ENCODE measurements around the gene ZNF385C. TPM values are rescaled to one million over a fixed set of nuclear protein-coding genes. Genes with fewer than 3 reads are reported as not detected.
"Not testable (repeated sequence)": the region's sequence is repeated elsewhere in the genome, so short reads cannot be mapped to it uniquely, and the experiment has no call there.

ZNF385C gene
- polyA plus RNA-seq, 3 donors: 8.7 TPM

DNA sequence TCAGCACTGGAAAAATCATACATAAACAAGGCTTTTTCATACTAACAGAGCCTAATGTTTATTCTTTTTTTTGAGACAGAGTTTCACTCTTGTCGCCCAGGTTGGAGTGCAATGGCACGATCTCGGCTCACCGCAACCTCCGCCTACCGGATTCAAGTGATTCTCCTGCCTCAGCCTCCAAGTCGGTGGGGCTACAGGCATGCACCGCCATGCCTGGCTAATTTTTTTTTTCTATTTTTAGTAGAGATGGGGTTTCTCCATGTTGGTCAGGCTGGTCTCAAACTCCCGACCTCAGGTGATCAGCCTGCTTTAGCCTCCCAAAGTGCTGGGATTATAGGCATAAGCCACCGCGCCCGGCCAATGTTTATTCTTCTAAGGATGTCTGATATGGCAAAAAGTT lies 84.5 kb downstream of the ZNF385C start:
- not testable (repeated sequence) for DNase-seq (ENCODE audit: extremely low read depth in 1 of 11, low read depth in 9 of 11, low spot score in 4 of 11)

DNA sequence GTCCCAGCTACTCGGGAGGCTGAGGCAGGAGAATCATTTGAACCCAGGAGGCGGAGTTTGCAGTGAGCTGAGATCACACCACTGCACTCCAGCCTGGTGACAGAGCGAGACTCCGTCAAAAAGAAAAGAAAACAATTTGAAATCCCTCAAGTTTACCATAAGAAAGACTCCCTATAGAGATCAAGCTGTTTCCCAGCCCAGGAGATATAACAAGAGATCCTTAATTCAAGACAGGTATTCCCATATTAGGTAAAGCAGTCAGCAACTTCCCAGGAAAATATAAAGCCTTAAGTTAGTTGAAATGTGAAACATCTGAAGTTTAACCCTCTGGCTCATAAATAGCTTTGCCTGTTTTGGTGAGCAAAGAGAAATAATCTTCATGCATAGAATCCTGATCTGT lies 85.9 kb downstream of the ZNF385C start:
- DNase-seq (ENCODE audit: extremely low read depth in 1 of 11, low read depth in 9 of 11, low spot score in 4 of 11): not testable (repeated sequence)

DNA sequence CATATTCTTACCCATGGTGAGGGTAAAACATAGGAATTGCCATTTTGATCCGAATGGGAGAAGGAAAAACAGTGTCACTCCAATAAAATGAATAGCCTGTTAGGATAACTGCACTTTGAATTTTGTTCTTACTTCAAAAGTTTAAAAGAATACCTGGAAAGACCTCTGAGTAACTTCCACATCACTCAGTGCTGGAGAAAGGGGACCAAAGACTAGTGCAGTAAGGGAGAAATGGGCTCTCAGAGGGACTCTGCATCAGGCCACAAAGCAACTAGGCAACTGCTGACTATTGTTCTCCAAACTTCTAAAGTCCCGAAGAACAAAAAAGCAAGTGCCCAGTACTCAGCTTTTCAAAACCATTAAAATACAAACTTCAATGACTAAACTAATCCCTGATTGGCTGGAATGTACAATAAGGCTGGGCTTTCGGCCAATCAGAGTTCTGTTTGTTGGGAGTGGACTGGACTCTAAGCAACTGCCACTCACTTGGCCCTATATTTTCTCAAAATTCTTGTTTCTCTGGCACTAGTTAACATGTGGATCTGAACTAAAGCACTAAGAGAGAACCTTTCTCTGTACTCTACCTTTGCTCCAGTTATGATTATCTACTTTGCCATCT lies 87.3 kb downstream of the ZNF385C start:
- no peak for DNase-seq (ENCODE audit: extremely low read depth in 1 of 11, low read depth in 9 of 11, low spot score in 4 of 11)

- DNase-seq (ENCODE audit: extremely low read depth in 1 of 11, low read depth in 9 of 11, low spot score in 4 of 11): not testable (repeated sequence)
Observed at GRCh38 chr17:42010266-42010680, 88.0 kb downstream of the ZNF385C start.

DNA sequence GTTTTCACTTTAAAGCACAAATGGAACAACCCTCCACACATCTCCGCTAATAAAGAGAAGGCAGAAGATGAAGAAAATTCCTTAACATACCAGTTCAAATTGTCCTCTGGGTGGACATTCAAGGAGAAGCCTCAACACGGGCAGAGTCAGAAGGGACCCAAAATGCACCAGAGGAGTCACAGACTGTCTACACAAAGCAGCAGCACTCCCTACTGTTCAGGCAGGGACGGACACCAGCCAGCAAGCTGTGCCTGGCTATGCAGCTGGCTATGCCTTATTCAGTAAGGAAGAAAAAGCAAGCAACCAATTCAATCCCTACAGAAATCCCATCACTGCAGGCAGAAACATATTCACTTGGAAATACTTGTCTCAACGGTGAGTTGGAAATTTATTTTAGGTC lies 89.1 kb downstream of the ZNF385C start:
- no peak for DNase-seq (ENCODE audit: extremely low read depth in 1 of 11, low read depth in 9 of 11, low spot score in 4 of 11)

- DNase-seq (ENCODE audit: extremely low read depth in 1 of 11, low read depth in 9 of 11, low spot score in 4 of 11): no peak
Observed at GRCh38 chr17:42005166-42005565, 93.1 kb downstream of the ZNF385C start.

- no peak for DNase-seq (ENCODE audit: extremely low read depth in 1 of 11, low read depth in 9 of 11, low spot score in 4 of 11)
Observed at GRCh38 chr17:42002792-42003301, 95.4 kb downstream of the ZNF385C start.

DNA sequence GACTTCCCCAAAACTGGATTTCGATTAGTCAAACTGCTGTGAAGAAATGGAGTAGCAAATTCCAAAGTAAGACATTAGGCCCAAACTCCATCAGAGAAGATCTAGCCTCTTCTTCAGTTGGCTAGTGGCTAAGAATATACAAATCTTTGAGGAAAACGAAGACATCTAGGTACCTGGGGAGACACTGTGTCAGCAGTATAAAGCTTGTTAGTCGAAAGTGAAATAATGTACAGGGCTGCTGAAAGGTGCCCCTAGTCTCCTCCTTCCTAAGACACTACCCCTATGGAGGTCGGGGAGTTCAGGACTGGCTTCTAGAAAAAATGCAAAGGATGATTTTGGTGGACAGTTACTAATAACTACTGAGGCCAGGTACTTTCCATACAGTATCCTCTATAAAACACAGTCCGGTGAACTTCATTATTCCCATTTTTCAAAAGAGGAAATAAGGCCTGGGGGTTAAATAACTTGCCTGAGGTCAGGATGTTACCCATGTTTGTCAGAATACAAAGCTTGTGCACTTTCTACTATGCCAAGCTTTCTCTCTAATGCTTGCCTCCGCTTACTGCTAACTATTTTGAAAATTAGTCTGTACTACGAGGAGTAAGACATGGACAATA lies 96.0 kb downstream of the ZNF385C start:
- DNase-seq (ENCODE audit: extremely low read depth in 1 of 11, low read depth in 9 of 11, low spot score in 4 of 11): no peak

- no peak for DNase-seq (ENCODE audit: extremely low read depth in 1 of 11, low read depth in 9 of 11, low spot score in 4 of 11)
Observed at GRCh38 chr17:42001729-42002128, 96.5 kb downstream of the ZNF385C start.

GRCh38 chr17:42000413-42001133 lies 97.7 kb downstream of the ZNF385C start:
- no peak for DNase-seq (ENCODE audit: extremely low read depth in 1 of 11, low read depth in 9 of 11, low spot score in 4 of 11)

- no peak for DNase-seq (ENCODE audit: extremely low read depth in 1 of 11, low read depth in 9 of 11, low spot score in 4 of 11)
Observed at GRCh38 chr17:41998497-41998896, 99.8 kb downstream of the ZNF385C start.

GRCh38 chr17:41996855-41997164 lies 101.5 kb downstream of the ZNF385C start:
- DNase-seq (ENCODE audit: extremely low read depth in 1 of 11, low read depth in 9 of 11, low spot score in 4 of 11): no peak

GRCh38 chr17:41992576-41992975 lies 105.7 kb downstream of the ZNF385C start:
- no peak for DNase-seq (ENCODE audit: extremely low read depth in 1 of 11, low read depth in 9 of 11, low spot score in 4 of 11)

GRCh38 chr17:41989702-41990419 lies 108.4 kb downstream of the ZNF385C start:
- DNase-seq (ENCODE audit: extremely low read depth in 1 of 11, low read depth in 9 of 11, low spot score in 4 of 11): no peak

- no peak for DNase-seq (ENCODE audit: extremely low read depth in 1 of 11, low read depth in 9 of 11, low spot score in 4 of 11)
Observed at GRCh38 chr17:41988418-41988817, 109.9 kb downstream of the ZNF385C start.

DNA sequence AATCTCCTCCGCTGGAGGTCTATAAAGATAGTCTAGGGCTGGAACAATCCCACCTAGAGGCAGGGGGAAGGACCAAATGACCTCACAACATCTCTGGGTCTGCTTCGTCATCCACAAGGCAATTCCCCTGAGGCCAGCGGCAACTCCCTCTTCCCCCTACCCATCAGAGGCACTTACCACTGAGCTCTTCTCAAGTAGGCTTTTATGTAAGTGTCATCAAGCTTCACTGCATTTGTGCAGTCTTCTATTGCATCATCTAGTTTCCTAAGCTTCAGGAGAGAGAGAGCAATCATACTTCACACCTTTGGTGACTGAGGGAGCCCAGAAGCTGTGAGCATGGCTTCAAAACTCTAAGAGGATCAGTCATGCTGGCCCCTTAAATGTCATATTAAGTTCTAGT lies 110.6 kb downstream of the ZNF385C start:
- no peak for DNase-seq (ENCODE audit: extremely low read depth in 1 of 11, low read depth in 9 of 11, low spot score in 4 of 11)

DNA sequence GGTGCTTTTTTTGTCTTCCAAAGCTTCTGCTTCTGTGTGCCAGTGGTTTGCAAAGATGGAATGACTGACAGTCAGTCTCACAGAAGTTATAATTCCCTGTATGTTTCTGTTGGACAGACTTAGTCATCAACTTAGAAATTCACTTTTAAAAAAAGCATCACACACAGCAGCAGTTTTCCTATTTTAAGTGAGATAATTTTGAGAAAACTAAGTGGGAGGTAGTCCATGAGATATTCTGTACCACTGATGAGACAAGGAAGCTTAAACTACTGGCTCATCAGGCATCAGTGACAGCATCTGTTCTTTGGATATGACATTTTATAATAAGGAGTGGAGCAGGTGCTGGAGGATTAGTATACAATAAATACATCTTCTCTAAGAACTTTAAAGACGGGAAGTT lies 111.6 kb downstream of the ZNF385C start:
- no peak for DNase-seq (ENCODE audit: extremely low read depth in 1 of 11, low read depth in 9 of 11, low spot score in 4 of 11)

DNA sequence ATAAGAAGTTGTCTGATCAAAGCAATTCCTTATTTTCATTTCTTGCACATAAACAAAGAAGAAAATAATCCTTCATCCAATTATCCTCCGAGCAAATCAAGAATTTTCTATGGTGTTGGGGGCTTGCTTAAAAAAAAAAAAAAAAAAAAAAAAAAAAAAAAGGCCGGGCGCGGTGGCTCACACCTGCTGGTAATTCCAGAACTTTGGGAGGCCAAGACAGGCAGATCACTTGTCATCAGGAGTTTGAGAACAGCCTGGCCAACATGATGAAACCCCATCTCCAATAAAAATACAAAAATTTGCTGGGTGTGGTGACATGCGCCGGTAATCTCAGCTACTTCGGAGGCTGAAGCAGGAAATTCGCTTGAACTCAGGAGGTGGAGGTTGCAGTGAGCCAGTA lies 112.4 kb downstream of the ZNF385C start:
- no peak for DNase-seq (ENCODE audit: extremely low read depth in 1 of 11, low read depth in 9 of 11, low spot score in 4 of 11)

GRCh38 chr17:41984454-41984853 lies 113.8 kb downstream of the ZNF385C start:
- DNase-seq (ENCODE audit: extremely low read depth in 1 of 11, low read depth in 9 of 11, low spot score in 4 of 11): no peak

Measured in renal cortex interstitium (tissue), 11 donors.